PC-3 (cell line): ENCODE measurements around the gene SRPX2. TPM values are rescaled to one million over a fixed set of nuclear protein-coding genes. Genes with fewer than 3 reads are reported as not detected.

ENCODE experiments used
- ATAC-seq: fragments of 200-7000 bp; cut with Tn5 transposase; 2 replicates; pipeline ENCODE4 v1.9.1; 2020; ENCODE audit warnings: mild to moderate bottlenecking, moderate library complexity
- BruUV-seq: library from RNA; stranded (reverse); fragments of 400-500 nt; replicated peaks from 2 replicates; lab custom pipeline; 2021; lab: Mats Ljungman, UMichigan
- CTCF ChIA-PET: fragments of 300-600 bp; sonication (Branson Sonifier 250); formaldehyde crosslinking; loops from one replicate; lab custom pipeline; 2022; ENCODE audit warnings: antibody characterized with exemption; lab: Charles Lee
- POLR2A ChIA-PET: fragments of 300-600 bp; sonication (Branson Sonifier 250); formaldehyde crosslinking; loops from one replicate; lab custom pipeline; 2022; ENCODE audit warnings: antibody characterized with exemption; ENCODE audit not compliant: unreplicated experiment; lab: Charles Lee
- DNase-seq: peaks from one replicate; pipeline ENCODE4 v3.0.0-alpha.2; 2015
- H2AFZ ChIP-seq: fragments of 300-600 bp; sonication (generic); 2 replicates; pipeline ENCODE4 v1.6.0; 2016; ENCODE audit warnings: antibody characterized with exemption, low read length
- H3F3A ChIP-seq: fragments of 300-600 bp; sonication (generic); one replicate; pipeline ENCODE4 v1.6.0; 2017; ENCODE audit warnings: antibody characterized with exemption, low read length, control low read depth, mild to moderate bottlenecking; ENCODE audit not compliant: unreplicated experiment
- H3K27ac ChIP-seq: fragments of 300-600 bp; sonication (generic); 2 replicates; pipeline ENCODE4 v1.5.1; 2016; ENCODE audit warnings: mild to moderate bottlenecking, low read length
- H3K27me3 ChIP-seq: fragments of 300-600 bp; sonication (generic); 2 replicates; pipeline ENCODE4 v1.6.1; 2016; ENCODE audit warnings: low read length, mixed read lengths
- H3K36me3 ChIP-seq: fragments of 300-600 bp; sonication (generic); 2 replicates; pipeline ENCODE4 v1.6.1; 2016; ENCODE audit warnings: low read depth, mixed run types, low read length, mixed read lengths
- H3K4me1 ChIP-seq: fragments of 300-600 bp; sonication (generic); 2 replicates; pipeline ENCODE4 v1.5.1; 2016; ENCODE audit warnings: low read length; ENCODE audit not compliant: insufficient read depth
- H3K4me2 ChIP-seq: fragments of 300-600 bp; sonication (generic); 2 replicates; pipeline ENCODE4 v1.6.0; 2016; ENCODE audit warnings: low read length
- H3K4me3 ChIP-seq: fragments of 300-600 bp; sonication (generic); 2 replicates; pipeline ENCODE4 v1.5.1; 2016; ENCODE audit warnings: mild to moderate bottlenecking, low read length, mixed read lengths
- H3K79me2 ChIP-seq: fragments of 300-600 bp; sonication (generic); 2 replicates; pipeline ENCODE4 v1.6.1; 2017; ENCODE audit warnings: low read length, mixed read lengths
- H3K9ac ChIP-seq: fragments of 300-600 bp; sonication (generic); 2 replicates; pipeline ENCODE4 v1.6.0; 2016; ENCODE audit warnings: mild to moderate bottlenecking, low read length
- H3K9me2 ChIP-seq: fragments of 300-600 bp; sonication (generic); replicated peaks from 2 replicates; pipeline ENCODE4 v1.6.1; 2016; ENCODE audit warnings: mixed run types, low read length, mixed read lengths
- H3K9me3 ChIP-seq: fragments of 300-600 bp; sonication (generic); 2 replicates; pipeline ENCODE4 v1.6.1; 2016; ENCODE audit warnings: low read length, mixed read lengths
- H4K20me1 ChIP-seq: fragments of 300-600 bp; sonication (generic); 2 replicates; pipeline ENCODE4 v1.6.1; 2016; ENCODE audit warnings: low read length, mixed read lengths
- EZH2 ChIP-seq: fragments of 300-600 bp; sonication (generic); IDR thresholded peaks from one replicate; pipeline ENCODE4 v1.6.1; 2017; ENCODE audit warnings: antibody characterized with exemption, mild to moderate bottlenecking, low read length; ENCODE audit not compliant: unreplicated experiment
- EZH2phosphoT487 ChIP-seq: fragments of 300-600 bp; sonication (generic); IDR thresholded peaks from 2 replicates; pipeline ENCODE4 v1.6.1; 2018; ENCODE audit warnings: mild to moderate bottlenecking, antibody characterized with exemption, low read length, borderline replicate concordance
- intact Hi-C: fragments of 100-400 bp; cut with micrococcal nuclease; formaldehyde crosslinking; loops from 2 replicates; pipeline ENCODE4 v1.9.0; 2023
- total RNA-seq: library from RNA; depleted of rRNA; stranded (reverse); fragments of >200 nt; gene quantifications from 2 replicates; pipeline ENCODE4 v1.2.3, GENCODE V29; 2014
- TF ChIP-seq, protein P1 (sequence below): fragments of 300-600 bp; sonication (generic); conservative IDR thresholded peaks from 2 replicates; pipeline ENCODE4 v1.5.1; 2017; ENCODE audit warnings: antibody characterized with exemption, low read depth, mild to moderate bottlenecking, low read length

The SRPX2 gene
- total RNA-seq, 1 experiment from 2014 or later = 12.2 TPM

DNA sequence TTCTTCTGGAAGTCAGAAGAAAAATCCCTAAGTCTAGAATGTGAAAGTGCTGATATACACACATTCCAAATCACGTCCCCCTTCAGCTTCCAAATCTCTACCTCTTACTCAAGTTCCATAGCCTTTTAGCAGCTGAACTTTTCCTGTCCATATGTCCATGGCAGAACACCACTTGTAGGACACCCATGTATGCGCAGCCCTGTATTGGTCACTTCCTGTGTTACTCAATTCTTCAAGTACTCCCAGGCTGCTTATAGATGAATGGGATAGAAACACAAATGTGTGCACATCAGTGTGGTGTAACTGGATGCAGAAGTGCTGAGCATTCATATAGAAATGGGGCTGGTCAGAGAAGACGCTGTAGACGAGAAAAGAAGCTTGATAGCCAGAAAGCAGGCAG lies 18.8 kb downstream of the SRPX2 start:
- H3K4me1 ChIP-seq = peaks cover 20% of the 10 kb centered on the region
- H3F3A ChIP-seq = no peaks in the 10 kb centered on the region
- H3K9ac ChIP-seq = no peak overlapping the region
- H3K79me2 ChIP-seq = no peaks in the 10 kb centered on the region
- CTCF ChIA-PET = interaction anchor here (0.6 to 0.7 kb wide), 2 partner anchors 15 to 22 kb away, joined by 3 read pairs; no protein-coding TSS in a partner anchor
- no peaks in the 10 kb centered on the region for H3K9me2 ChIP-seq
- no peak for DNase-seq
- no TSS peak for BruUV-seq
- intact Hi-C loops = loop anchor here (2.0 kb wide), 1 partner anchor 26 kb away; the partner anchor contains the start of gene TSPAN6
- H3K27me3 ChIP-seq = no peaks in the 10 kb centered on the region
- POLR2A ChIA-PET = no interaction called here
- no peak overlapping the region for H2AFZ ChIP-seq
- TF ChIP-seq EZH2phosphoT487 (no peak), EZH2 (no peak)
- TF ChIP-seq, protein P1, sequence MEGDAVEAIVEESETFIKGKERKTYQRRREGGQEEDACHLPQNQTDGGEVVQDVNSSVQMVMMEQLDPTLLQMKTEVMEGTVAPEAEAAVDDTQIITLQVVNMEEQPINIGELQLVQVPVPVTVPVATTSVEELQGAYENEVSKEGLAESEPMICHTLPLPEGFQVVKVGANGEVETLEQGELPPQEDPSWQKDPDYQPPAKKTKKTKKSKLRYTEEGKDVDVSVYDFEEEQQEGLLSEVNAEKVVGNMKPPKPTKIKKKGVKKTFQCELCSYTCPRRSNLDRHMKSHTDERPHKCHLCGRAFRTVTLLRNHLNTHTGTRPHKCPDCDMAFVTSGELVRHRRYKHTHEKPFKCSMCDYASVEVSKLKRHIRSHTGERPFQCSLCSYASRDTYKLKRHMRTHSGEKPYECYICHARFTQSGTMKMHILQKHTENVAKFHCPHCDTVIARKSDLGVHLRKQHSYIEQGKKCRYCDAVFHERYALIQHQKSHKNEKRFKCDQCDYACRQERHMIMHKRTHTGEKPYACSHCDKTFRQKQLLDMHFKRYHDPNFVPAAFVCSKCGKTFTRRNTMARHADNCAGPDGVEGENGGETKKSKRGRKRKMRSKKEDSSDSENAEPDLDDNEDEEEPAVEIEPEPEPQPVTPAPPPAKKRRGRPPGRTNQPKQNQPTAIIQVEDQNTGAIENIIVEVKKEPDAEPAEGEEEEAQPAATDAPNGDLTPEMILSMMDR = no peak
- no peaks in the 10 kb centered on the region for H3K9me3 ChIP-seq
- H3K4me2 ChIP-seq = no peak overlapping the region
- H3K36me3 ChIP-seq = no peaks in the 10 kb centered on the region
- H3K4me3 ChIP-seq = no peak overlapping the region
- no peak for ATAC-seq
- no peaks in the 10 kb centered on the region for H4K20me1 ChIP-seq
- H3K27ac ChIP-seq = no peak overlapping the region

DNA sequence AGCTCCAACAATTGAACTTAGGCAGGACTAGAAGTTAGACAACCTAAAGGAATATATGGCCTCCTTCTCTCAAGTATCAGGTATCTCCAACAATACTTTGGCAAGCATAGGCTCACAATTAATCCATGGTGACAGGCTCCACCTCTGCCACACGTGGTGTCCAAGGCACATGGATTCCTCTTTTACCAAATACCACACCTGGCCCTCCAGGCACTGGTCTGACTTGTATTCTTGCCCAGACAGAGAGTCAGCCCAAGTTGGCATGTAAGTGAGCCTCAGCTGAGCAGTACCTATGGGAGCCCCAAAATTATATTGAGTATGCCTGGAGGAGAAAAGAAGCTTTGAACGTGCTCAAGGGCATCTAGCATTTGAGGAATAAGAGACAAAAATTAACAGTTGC lies 19.6 kb downstream of the SRPX2 start:
- no peaks in the 10 kb centered on the region for H3F3A ChIP-seq
- ATAC-seq (no peak), DNase-seq (no peak)
- BruUV-seq = no TSS peak
- ChIA-PET CTCF (interaction anchor here (0.7 kb wide), 1 partner anchor 16 kb away, joined by 3 read pairs; no protein-coding TSS in a partner anchor), POLR2A (no interaction called here)
- no peak overlapping the region for H2AFZ ChIP-seq
- H3K9ac ChIP-seq = no peak overlapping the region
- no peaks in the 10 kb centered on the region for H3K36me3 ChIP-seq
- H3K4me3 ChIP-seq = no peak overlapping the region
- no peak overlapping the region for H3K4me2 ChIP-seq
- H4K20me1 ChIP-seq = no peaks in the 10 kb centered on the region
- no peaks in the 10 kb centered on the region for H3K27me3 ChIP-seq
- no peaks in the 10 kb centered on the region for H3K9me3 ChIP-seq
- H3K27ac ChIP-seq = no peak overlapping the region
- no peaks in the 10 kb centered on the region for H3K9me2 ChIP-seq
- no peak for TF ChIP-seq EZH2phosphoT487
- TF ChIP-seq, protein P1 = no peak
- intact Hi-C loops = loop anchor here (2.0 kb wide), 1 partner anchor 27 kb away; the partner anchor contains the start of gene TSPAN6
- H3K79me2 ChIP-seq = no peaks in the 10 kb centered on the region
- peaks cover 19% of the 10 kb centered on the region for H3K4me1 ChIP-seq

DNA sequence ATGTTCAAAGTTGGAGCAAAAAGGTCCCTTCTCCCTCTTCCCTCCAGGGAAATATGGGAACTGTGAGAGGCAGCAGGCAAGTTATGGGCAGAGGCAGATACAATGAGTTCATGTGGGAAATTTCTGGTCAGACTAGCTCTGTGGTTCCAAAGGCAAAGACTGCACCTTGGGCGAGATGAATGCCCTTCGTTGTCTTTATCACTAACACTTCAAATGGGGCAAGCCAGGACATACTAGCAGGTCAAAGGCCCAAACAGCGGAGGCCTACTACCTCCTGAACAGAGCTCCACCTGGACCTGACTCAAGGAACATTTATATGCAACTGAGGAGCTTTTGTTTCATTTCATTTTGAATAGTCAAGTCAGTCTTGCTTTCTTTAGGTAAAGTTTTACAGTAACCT lies 29.0 kb downstream of the SRPX2 start:
- Histone ChIP-seq H3K27me3 (no peaks in the 10 kb centered on the region), H3K9me2 (no peaks in the 10 kb centered on the region), H3K27ac (no peak overlapping the region), H3K4me1 (peaks cover 28% of the 10 kb centered on the region), H3K4me2 (peak overlapping the region; percentile 39; the same call in 1 of the 2 replicates), H3K36me3 (no peaks in the 10 kb centered on the region), H3K9ac (no peak overlapping the region), H3K9me3 (no peaks in the 10 kb centered on the region), H3K4me3 (no peak overlapping the region), H3K79me2 (no peaks in the 10 kb centered on the region), H4K20me1 (no peaks in the 10 kb centered on the region), H2AFZ (no peak overlapping the region), H3F3A (no peaks in the 10 kb centered on the region)
- POLR2A ChIA-PET = no interaction called here
- no peak for ATAC-seq
- no peak for DNase-seq
- intact Hi-C loops = no loop called here
- CTCF ChIA-PET = interaction anchor here (0.6 to 1.3 kb wide), 2 partner anchors 96 to 97 kb away, joined by 3 to 5 read pairs; no protein-coding TSS in a partner anchor
- no peak for TF ChIP-seq EZH2phosphoT487
- no peak for TF ChIP-seq EZH2
- TF ChIP-seq, protein P1 = no peak
- no TSS peak for BruUV-seq
